NCI-H1092 (cell line): ENCODE data around the gene RAPGEF4.

Experiments used
- DNase-seq: peaks from one replicate; lab custom pipeline; 2025; lab: John Stamatoyannopoulos, UW

The RAPGEF4 gene

DNA sequence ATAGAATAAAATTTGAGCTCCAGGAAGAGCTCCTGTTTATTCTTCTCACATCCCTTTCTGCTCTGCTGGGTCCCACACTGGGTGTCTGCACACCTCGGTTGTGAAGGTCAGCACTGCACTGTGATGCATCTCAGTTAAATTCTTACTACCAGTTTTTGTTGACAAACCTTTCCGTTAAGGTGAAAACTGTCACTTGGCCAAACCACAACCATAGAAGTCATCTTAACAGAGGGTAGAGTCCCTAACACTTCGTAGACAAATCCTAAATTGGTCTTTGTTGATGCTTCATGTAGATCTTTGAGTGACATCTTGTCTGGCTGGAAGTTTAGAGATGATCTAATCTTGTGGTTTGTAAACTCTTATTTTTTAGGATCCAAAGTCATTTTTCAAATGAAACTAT lies 172.6 kb downstream of the RAPGEF4 start:
- DNase-seq: no peak

DNA sequence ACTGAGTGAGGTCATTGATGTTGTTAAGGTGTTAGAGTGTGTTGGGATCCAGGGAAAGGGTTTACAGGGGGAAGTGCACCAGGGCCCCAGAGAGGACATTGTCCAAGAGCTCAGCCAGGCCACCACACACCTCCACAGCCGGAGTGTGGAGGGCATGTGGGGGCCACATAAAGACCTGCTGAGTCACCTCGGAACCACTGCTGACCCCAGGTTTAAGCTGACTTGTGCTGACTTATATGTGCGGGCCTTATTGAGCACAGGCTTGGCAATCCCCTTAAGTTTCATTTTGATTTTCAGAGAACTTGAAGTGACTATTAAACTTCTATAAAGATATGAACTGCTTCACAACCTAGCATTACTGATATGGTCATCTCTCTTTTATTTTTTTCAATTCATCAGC lies 173.8 kb downstream of the RAPGEF4 start:
- DNase-seq: no peak

DNA sequence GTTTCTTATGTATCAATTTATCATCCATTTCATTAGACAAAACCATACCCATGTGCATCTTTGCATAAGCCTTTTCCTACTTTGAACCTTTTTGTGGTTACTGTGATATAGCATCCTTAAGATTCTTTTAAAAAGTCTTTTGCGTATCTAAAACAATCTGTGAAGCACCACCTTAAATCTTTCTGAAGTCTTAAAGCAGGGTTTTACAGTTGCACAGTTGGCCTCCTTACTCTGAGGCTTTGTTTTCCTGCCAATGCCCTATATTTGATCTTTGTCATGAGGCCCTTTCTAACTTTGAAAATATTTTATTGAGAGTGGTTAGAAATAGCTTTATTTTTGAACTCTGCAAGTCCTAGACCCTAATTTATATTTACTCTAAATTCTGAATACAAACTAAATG lies 176.6 kb downstream of the RAPGEF4 start:
- DNase-seq: no peak

DNA sequence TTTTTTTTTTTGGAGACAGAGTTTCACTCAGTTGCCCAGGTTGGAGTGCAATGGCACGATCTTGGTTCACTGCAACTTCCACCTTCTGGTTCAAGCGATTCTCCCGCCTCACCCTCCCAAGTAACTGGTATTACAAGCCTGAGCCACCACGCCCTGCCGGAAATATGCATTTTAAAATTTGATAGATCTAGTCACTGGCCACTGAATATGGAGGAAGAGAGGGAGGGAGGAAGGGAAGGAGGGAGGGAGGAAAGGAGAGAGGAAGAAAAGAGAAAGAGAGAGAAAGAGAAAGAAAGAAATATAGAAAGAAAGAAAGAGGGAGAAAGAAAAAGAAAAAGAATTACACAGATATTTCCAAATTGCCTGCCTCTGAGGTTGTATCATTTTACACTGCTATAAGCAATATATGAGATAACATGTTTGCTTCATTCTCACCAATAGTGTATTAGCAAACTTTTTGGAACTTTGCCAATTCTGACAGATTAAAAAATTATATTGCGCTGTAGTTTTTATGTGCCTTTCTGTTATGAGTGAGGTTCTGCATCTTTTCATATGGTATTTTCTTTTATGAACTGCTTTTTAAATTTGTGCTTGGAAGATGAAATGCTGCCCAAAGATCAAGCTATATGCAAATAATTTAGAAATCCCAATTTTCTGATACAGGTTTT lies 178.8 kb downstream of the RAPGEF4 start:
- no peak for DNase-seq

DNA sequence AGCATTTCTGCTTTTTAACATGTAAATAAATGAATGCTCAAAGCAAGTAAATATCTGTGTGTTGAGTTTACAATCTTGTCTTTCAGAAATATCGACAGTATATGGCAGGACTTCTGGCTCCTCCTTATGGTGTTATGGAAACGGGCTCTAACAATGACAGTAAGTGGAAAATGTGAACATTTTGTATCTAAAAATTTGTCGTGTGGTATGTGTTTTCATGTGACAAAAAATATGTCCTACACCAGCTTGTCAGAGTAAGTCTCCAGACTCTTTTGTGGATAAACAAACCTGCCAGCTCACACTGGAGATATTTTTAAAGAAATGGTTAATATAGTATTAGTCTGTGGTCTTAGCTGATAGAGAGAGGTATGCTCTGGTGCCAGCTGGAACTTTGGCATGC lies 182.1 kb downstream of the RAPGEF4 start:
- DNase-seq: no peak

DNA sequence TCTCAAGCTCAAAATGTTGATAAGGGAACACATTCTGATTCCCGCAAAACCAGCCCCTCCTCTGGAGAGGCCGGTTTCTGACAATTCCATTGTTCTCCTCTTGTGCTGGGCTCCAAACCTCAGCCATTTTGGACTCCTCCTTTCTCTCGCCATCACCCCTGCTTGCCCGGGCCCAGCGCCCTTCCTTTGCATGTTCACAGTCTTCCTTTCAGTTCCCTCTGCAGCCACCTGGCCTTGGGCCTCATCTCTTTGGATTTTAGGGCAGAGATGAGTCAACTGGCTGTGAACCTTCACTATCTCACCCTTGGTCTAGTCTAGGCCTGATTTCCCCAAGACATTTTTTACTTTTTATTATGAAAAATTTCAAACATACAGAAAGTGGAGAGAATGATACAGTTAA lies 184.1 kb downstream of the RAPGEF4 start:
- DNase-seq: no peak

DNA sequence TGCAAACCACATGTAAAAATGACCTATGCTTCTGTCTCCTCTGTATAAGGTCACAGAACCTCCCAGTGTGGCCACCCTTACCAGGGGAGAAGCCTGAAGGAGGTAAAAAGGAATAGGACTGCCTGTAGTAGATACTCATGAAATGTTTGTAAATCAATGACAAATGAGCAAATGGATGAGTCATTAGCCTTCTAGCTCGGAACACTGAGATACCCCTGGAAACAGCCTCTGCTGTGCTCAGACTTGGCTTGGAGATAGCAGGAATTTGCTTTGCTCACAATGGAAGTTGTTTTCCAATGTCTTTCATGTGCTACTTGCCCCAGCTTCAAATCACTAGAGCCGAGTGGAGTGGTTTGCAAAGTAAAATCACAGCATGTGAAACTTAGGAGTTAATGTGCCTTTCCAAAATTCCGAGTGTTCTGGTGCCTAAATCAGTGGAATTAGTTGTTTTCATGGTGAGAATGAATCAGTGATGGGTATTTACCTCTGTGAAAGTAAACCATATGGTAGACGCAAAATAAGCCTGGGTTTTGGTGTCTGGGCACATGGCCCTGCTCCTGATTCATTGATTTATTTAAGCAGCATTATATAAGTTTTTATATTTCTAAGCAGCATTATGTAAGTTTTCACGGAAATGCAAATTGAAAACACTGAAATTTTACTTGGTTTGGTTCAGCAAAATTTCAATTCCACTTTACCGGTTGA lies 186.0 kb downstream of the RAPGEF4 start:
- DNase-seq: no peak

DNA sequence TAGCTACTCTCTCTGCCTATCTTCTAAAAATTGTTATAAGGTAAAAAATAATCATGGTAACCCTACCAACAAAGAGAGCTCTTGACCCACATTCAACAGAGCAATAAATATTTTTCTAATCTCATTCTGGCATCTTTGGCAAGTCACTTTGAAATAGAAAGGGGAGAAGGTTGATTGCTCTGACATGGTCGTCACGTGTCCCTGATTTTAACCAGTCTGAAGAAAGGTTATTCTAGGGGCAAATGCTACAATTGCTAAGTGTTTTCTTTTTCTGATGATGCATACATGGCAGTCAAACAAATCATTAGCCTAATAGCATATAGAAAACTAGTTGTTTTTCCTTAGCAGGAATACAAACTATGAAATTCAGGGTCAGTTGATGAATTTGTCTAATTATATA lies 186.7 kb downstream of the RAPGEF4 start:
- DNase-seq: no peak

DNA sequence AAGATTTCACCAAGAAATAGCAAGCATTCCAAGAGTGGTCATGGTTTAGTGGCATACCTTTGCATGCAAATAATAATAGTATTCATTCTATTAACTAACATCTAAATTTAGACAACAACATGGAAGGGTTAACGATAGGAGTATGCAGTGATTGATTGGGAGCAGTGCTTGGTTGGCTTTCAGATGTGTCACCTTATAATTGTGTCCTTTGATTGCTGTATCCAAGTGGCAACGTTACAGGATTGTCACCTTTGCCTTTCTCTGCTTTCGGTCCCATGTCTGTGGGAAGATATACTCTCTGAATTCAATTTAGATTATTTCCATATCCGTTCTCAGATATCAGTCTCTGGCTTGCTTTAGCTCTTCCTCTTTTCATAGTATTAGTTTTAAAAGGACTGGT lies 187.2 kb downstream of the RAPGEF4 start:
- DNase-seq: no peak

DNA sequence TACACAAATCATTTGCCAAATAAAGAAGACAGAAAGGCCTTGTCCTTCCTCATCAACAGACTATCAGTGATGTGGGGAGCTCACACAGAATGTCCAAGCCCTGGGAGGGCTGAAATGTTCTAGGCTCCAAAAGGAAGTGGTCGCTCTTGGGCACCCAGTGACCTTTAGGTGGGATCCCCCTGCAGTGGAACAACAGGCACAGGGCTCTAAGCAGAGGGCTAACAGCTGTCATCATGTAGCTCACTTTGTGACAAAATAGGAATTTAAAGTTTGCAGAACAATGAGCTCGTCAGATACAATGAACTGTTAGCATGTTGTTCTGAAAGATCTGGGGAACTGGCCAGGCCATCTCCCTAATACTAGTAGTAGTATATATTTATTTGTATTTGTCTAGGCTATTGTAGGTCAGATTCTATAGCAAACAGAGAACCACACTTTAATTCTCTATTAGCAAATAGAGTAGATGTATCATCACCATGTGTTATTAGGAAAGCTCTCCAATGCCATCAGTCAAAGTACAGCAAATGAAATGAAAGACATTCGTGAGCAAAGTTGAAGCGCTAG lies 188.5 kb downstream of the RAPGEF4 start:
- DNase-seq: no peak

DNA sequence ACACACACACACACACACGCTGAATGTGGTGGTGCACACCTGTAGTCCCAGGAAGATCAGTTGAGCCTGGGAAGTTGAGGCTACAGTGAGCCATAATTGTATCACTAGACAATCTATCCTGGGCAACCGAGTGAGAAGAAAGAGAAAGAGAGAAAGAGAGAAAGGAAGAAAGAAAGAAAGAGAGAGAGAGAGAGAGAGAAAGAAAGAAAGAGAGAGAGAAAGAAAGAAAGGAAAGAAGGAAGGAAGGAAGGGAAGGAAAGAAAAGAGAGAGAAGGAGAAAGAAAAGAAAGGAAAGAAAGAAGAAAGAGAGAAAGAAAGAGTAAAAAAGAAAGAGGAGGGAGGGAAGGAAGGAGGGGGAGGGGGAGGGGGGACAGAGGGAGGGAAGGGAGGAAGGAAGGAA lies 190.0 kb downstream of the RAPGEF4 start:
- no peak for DNase-seq

DNA sequence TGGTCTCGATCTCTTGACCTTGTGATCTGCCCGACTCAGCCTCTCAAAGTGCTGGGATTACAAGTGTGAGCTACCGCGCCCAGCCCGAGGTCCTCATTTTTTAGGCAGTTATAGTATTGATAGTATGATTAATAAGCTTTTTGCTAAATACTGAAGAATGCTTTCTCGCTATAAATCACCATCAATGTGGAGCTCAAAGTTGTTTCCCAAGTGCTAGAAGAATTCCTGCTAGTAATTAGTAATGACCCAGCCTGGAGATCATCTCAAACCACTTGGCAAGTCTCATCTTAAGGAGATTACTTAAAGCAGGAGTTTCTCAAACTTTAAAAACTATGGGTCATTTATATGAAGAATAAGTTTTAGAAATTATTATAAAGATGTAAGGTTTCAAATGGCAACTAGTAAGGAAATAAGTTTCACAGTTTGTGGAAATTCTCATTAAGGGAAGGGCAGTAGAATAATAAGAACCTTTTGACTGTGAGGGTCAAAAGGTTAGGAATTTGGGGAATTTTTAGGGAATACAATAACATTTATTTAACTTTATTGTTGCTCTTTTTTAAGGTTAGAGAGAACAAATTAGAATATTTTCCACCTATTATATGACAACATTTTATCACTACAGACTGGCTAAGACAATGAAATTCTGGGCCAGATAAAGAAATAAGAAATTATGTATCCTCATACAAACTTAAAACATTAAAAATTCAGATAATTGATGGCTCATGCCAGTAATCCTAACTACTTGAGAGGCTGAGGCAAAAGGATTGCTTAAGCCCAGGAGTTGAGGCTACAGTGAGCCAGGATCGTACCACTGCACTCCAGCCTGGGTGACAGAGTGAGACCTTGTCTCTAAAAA lies 191.4 kb downstream of the RAPGEF4 start:
- DNase-seq: no peak

DNA sequence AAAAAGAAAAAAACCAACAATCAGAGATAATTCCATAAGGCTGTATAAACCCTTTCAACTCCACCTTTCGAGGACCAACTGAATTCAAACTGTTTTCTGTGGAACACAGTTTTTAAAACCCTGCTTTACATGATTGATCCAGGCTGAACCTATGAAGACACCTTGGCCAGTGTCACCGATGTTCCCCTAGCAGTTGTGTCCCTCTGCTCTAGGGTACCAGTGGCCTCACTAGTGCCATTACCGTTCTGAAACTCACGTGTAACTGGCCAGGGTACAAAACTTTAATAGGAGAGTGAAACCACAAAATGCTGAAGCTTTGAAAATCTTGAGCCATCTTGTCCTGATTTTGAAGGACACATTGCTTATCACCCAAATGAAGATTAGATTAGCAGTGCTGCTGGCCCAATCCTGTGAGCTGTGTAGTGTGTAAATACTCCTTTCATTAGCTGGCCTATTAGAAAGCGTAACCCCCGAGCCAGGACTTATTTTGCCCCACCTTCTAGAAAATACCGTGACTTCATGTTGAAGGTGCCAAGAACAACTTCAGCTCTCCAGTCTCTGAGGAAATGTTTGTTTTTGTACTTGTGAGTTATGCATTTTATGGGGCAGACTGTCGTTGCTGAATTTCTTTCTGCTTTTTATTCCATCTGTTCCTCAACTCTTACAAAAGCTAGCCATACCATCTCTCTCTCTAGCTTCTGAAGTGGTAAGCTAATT lies 192.2 kb downstream of the RAPGEF4 start:
- DNase-seq: no peak

DNA sequence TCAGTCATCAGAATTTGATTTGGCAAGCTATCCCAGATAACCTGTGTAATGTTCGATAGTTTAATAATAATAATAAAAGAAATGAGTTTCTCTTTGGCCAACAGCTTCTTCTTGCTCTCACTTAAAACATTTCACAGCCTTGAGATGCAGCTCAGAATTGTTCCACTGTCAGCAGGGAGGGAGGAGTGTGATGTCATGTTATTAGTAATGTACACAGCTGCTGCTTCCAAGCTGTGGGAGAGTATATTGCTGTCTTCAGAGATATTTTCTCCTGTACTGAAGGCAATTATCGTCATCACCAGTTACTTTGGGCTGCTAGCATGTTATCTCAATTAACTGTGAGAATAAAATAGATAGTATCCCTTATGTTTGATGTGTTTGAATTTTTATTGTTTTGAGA lies 193.1 kb downstream of the RAPGEF4 start:
- no peak for DNase-seq

DNA sequence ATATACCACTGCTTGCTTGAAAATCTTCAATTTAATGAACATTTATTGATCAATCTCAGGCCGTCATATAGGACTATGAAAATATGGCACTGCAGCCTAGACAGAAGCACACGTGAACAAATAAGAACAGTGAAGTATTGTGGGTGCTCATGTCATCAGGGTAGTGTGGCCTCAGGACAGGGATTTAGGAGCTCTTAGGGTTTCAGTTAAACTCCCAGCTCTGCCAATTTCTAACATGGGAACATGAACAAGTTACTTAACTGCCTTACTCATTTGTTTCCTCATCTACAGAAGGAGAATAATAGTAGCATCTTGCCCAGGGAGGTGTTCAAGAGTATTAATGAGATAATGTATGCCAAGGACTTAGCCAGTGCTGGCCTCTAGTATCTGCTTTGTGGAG lies 194.0 kb downstream of the RAPGEF4 start:
- no peak for DNase-seq

DNA sequence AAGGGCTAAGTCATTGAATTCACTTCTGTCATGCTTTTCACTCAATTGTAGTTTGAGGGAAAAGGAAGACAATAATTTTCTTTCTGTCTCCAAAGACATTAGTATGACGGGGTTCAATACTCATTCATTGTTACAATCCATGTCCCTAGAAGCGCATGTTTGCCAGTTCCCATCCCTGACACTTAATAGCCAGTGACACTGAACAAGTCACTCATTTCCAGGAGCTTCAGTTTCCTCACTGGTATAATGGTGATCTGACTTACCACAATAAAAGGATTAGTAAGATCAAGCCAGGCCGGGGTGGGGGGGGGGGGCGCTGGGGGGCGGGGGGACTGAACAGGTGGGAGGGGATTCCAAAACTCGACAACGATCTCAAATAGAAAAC lies 195.2 kb downstream of the RAPGEF4 start:
- DNase-seq: no peak

DNA sequence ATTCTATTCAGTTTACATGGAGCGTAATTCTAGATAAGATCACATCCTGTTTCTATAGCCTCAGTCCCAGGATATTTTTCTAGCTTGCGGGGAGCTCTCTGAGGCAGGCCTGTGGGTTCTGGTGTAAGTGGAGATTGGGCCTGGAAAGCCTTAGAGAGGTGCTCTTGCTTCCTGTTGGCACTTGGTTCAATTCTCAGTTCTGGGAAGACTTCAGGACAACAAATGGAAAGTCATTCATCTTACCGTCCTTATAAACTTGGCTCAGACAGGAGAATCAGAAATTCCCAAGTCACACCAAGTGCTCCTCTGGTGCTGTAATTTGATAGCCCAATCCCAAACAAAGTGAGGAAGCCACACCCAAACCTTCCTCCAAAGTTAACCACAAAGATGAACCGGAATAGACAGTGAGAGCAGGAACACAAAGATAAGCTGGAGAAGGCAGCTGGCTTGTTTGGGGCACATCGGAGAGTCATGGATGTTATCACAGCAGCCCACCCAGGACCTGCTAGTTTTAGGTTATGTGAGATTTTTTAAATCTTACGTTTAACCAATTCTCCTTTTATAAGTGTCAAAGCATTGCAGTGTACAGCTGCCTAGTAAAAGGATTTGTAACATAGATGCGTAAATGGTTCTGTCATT lies 195.7 kb downstream of the RAPGEF4 start:
- DNase-seq: no peak

DNA sequence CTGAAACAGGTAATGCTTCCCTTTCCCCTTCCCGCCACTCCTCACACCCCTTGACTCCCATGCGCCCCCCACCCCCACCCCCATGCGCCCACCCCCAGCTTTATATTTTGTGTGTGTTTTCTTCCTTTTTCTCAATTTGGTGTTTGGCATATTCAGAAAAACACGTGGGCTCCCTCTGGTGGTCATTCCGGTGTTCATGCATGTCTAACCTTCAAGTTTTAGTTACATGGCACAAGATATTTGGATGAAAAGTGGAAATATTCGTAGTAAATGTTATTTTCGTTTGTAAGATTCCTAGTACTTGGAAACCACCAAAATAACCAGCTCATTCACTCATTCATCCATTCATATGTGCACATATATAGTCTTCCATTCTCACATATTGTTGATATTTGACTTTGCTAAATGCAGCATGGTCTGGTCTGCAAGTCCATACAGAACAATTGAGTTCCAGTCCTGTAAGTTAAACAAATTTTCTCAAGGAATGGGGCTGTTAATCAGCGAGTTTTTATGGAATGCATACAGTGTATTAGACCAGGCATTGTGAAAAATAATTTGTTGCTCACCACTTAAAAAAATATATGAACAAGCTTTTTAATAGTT lies 196.4 kb downstream of the RAPGEF4 start:
- peak; percentile 13 for DNase-seq

DNA sequence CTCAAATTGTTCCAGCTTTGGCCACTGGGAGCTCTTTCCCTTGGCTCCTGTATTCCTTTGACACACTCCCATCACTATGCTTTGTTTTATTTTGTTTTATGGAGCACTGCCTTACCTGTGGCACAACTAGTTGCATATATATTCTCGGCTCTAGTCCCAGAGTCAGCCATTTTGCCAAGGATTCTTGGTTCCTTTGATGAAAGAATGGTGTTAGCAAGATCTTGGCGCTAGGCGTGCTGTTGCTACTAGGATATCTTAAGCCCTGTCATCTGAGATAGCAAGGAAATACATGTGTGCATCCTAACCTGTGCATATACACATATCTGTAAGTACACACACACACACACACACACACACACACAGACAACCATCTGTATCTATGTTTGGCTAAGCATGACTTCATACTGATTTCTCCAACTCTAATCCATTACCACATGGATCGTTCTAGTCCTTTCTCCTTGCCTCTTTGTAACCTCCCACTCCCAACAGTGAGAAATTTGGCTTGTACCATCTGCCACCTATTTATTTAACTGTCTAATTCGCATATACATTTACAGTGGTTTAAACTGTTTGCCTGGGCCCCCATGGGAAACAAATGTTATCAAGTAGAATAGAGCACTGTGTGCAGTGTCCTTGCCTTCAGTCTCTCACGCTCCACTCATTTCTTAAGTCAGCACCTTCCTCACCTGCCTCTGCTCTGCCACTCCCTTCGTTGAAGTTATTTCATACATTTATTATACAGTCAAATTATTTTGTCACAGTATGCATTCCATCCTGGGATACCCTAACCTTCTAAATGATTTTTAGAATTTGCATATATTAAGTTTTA lies 202.5 kb downstream of the RAPGEF4 start:
- no peak for DNase-seq

DNA sequence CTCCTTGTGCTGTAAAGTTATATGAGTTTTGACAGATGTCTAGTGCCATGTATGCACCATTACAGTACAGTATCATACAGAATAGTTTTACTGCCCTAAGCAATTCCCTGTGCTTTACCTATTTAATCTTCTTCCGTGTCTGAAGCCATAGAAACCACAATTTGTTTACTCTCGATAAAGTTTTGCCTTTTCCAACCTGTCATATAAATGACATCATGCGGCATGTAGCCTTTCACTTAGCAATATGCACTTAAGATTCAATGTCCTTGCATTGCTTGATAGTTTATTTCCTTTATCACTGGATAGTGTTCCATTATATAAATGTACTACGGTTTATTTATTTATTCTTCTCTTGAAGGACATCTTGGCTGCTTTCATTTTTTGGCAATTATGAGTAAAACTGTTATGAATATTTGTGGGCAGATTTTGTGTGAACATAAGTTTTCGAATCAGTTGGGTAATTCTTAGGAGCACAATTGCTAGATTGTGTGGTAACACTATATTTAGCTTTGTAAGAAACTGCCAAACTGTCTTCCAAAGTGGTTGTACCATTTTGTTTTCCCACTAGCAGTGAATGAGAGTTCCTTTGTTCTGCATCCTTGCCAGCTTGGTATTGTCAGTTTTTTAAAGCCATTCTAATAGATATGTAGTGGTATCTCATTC lies 203.2 kb downstream of the RAPGEF4 start:
- DNase-seq: no peak
